Heart left ventricle (tissue), 16 donors: Measurements from ENCODE around the gene FSTL3. TPM values are rescaled to one million over a fixed set of nuclear protein-coding genes. Genes with fewer than 3 reads are reported as not detected.
"Not testable (repeated sequence)": the region's sequence is repeated elsewhere in the genome, so short reads cannot be mapped to it uniquely, and the experiment has no call there.

ENCODE experiments used
- ATAC-seq, 4 donors: fragments of 200-7000 bp; cut with Tn5 transposase; one replicate each; pipeline ENCODE4 v1.9.1; 2020 to 2022; ENCODE audit warnings: moderate library complexity in 4 of 4, mild to moderate bottlenecking in 3 of 4, moderate number of reproducible peaks in 1 of 4
- DNase-seq, 5 donors: peaks; one replicate each; pipeline ENCODE4 v3.0.0-alpha.2; 2020
- H3K27ac ChIP-seq, 12 donors: fragments of 200-600 bp; sonication (generic) in 4 of 12; one replicate each; pipeline versions ENCODE4 v1.5.0 to v1.8.0; 2016 to 2022; ENCODE audit warnings: mild to moderate bottlenecking in 2 of 12
- H3K27me3 ChIP-seq, 9 donors: fragments of 200-600 bp; sonication (generic) in 2 of 9; one replicate each; pipeline versions ENCODE4 v1.5.1 to v1.8.0; 2016 to 2022; ENCODE audit warnings: mild to moderate bottlenecking in 3 of 9
- H3K36me3 ChIP-seq, 9 donors: fragments of 200-600 bp; sonication (generic) in 2 of 9; one replicate each; pipeline versions ENCODE4 v1.5.0 to v1.8.0; 2018 to 2022; ENCODE audit warnings: mild to moderate bottlenecking in 2 of 9
- H3K4me1 ChIP-seq, 12 donors: fragments of 200-600 bp; sonication (generic) in 4 of 12; one replicate each; pipeline versions ENCODE4 v1.5.0 to v1.8.0; 2016 to 2022; ENCODE audit warnings: mild to moderate bottlenecking in 3 of 12
- H3K4me3 ChIP-seq, 12 donors: fragments of 200-600 bp; sonication (generic) in 4 of 12; one replicate each; pipeline versions ENCODE4 v1.5.0 to v1.8.0; 2017 to 2022; ENCODE audit warnings: mild to moderate bottlenecking in 9 of 12, moderate library complexity in 4 of 12
- H3K9me3 ChIP-seq, 12 donors: fragments of 200-600 bp; sonication (generic) in 4 of 12; one replicate each; pipeline versions ENCODE4 v1.5.0 to v1.8.0; 2016 to 2022; ENCODE audit warnings: mild to moderate bottlenecking in 1 of 12
- CTCF ChIP-seq, 12 donors: fragments of 200-600 bp; sonication (generic) in 4 of 12; IDR thresholded peaks; one replicate each; pipeline versions ENCODE4 v1.5.0 to v1.8.0; 2018 to 2022; ENCODE audit warnings: antibody characterized with exemption in 12 of 12, mild to moderate bottlenecking in 5 of 12
- POLR2A ChIP-seq, 2 donors: fragments of 450-650 bp; IDR thresholded peaks; one replicate each; pipeline ENCODE4 v1.6.1; 2017; ENCODE audit warnings: antibody characterized with exemption in 2 of 2, mild to moderate bottlenecking in 2 of 2, moderate library complexity in 2 of 2
- WGBS, 4 donors: extraction: QIAGEN DNeasy Blood & Tissue Kit in 2 of 4; methylation state at CpG; one replicate each; pipeline versions ENCODE4 v1.1.5 to v1.1.7; 2013 to 2018; 5-methylcytosine and 5-hydroxymethylcytosine counted together
- intact Hi-C, 10 donors: fragments of 100-400 bp; cut with DNase I; formaldehyde crosslinking; loops; one replicate each; pipeline versions ENCODE4 v1.11.1 to v1.14.2; 2022
- polyA plus RNA-seq, 2 donors: library from polyadenylated mRNA; stranded (reverse); fragments of 200-250 nt; gene quantifications; one replicate each; pipeline ENCODE4 v1.2.3, GENCODE V29; 2013
- total RNA-seq, 9 donors: library from RNA; depleted of rRNA in 2 of 9; stranded (reverse); fragments of >200 nt in 2 of 9; fragmentation: NEBNext Ultra II Directional in 3 of 9; extraction: Animal tissue kit (Norgen Biotek cat#: 25700) in 3 of 9; gene quantifications; one replicate each; pipeline versions ENCODE4 v1.1.0 to v1.2.4, GENCODE V29; 2016 to 2023
- donor health status: ischemic (EF 13 %, LVEDD 7.1; RV severe dilation, severe dysfunction).
- donor health status: healthy with polysubstance abuse.
- donor health status: DM: no; HTN: yes; CAD: no.
- donor health status: DM: no; HTN: no; CAD: no.
- donor health status: ischemic (EF 25% LVEDD 6.9; RV normal size, moderate dysfunction).
- donor health status: ischemic (EF 25% LVEDD 5.7; RV mildly dilated, moderate dysfunction).
- donor health status: healthy.
- donor health status: DM: yes; HTN: yes; CAD: no.
- donor health status: ischemic (EF 35%, LVEDD 5.7; RV mildly dilated, moderate dysfunction).
- donor health status: nonischemic (EF 11% LVEDD 7.7; RV severe dilation, severe dysfunction).
- donor health status: DM: yes; HTN: yes; CAD: no.
- donor health status: PGD.
- donor health status: ischemic (EF 29% LVEDD 5.4; RV normal size, mild dysfunction).
- donor health status: nonischemic (EF 23%, LVEDD 6.1; RV moderate dilation, normal function).

The FSTL3 gene
- total and polyA plus RNA-seq, 11 donors, result 41.7 to 376 (median 119) TPM

DNA sequence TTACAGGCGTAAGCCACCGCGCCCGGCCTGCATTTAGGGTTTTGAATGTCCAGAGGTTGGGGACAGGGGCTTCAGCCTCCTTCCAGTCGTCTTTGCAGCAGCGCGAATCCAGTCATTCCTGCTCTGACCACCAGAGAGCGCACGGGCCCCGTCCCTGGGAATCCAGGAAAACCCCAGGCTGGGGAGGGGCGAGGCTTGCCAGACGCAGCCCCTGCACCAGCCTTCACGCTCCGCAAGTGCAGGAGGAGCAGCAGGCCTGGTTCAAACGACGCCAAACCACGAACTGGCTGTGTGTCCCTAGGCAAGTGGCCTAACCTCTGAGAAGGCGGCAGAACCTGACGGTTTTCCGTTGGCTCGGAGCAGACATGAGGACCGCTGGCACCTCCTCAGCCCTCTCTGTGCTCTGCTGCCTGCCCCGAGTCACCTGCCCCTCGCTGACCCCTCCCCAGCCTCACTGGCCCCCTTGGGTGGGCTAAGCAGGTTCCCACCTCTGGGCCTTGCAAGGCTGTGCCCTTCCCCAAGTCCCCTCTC lies 11.2 kb upstream of the FSTL3 start:
- peak overlapping the region in 2 of 12 donors; percentile 6 to 35 for H3K27ac ChIP-seq
- TF ChIP-seq CTCF (IDR thresholded peaks at IDR 0.05) (peak; percentile 85 to 98 (median 94)), POLR2A (IDR thresholded peaks at IDR 0.05) (peak in 1 of 2 donors; percentile 29)
- DNase-seq (peak; percentile 79 to 90 (median 81)), ATAC-seq (peak; percentile 8 to 56 (median 38))
- H3K4me1 ChIP-seq, result peaks cover 11 to 50% (median 38%) of the 10 kb centered on the region in 12 donors
- no peaks in the 10 kb centered on the region for H3K36me3 ChIP-seq
- intact Hi-C loops, result loop anchor here in 9 of 10 donors (1.0 to 5.0 kb wide), 7 partner anchors 15 to 247 kb away; partner anchors contain the start of genes PALM (in 1 of the 9) and R3HDM4 (in 1 of the 9)
- H3K4me3 ChIP-seq, result peak overlapping the region in 9 of 12 donors; percentile 17 to 44 (median 28)
- WGBS, 4 donors, result 4 to 17% (median 8%) methylated on average over 7 to 24 of the region's 24 CpGs
- H3K9me3 ChIP-seq, result peaks cover 0 to 6% (median 0%) of the 10 kb centered on the region in 12 donors
- no peaks in the 10 kb centered on the region for H3K27me3 ChIP-seq

DNA sequence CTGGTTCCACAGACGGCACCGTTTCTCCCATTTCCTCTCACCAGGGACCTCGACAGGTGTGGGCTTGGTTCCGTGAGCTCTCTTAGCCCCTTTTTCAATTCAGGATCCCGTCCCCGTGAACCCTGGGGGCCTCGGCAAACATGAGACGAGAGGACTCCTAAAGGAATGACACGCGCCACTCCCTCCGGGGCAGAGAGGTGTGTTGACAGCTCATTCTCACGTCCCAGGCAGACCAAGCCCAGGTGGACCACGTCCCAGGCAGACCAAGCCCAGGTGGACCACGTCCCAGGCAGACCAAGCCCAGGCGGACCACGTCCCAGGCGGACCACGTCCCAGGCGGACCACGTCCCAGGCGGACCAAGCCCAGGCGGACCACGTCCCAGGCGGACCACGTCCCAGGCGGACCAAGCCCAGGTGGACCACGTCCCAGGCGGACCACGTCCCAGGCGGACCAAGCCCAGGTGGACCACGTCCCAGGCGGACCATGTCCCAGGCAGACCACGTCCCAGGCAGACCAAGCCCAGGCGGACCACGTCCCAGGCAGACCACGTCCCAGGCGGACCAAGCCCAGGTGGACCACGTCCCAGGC lies 9.1 kb upstream of the FSTL3 start:
- intact Hi-C loops, H3K27ac ChIP-seq: not testable (repeated sequence)
- peaks cover under 1 to 32% (median 17%) of the 10 kb centered on the region in 12 donors for H3K4me1 ChIP-seq

GRCh38 chr19:668675-669434 lies 7.3 kb upstream of the FSTL3 start:
- DNase-seq, ATAC-seq, H3K9me3 ChIP-seq, H3K4me3 ChIP-seq, H3K27ac ChIP-seq, intact Hi-C loops, H3K27me3 ChIP-seq, H3K36me3 ChIP-seq: not testable (repeated sequence)
- WGBS, 4 donors, result 53 to 63% (median 60%) methylated on average over 12 of the region's 12 CpGs
- H3K4me1 ChIP-seq, result peaks cover 0 to 26% (median 9%) of the 10 kb centered on the region in 12 donors

More for the DNA sequence above, 9.1 kb upstream of the FSTL3 start:
- H3K27me3 ChIP-seq, H3K4me3 ChIP-seq, H3K36me3 ChIP-seq, H3K9me3 ChIP-seq, ATAC-seq: not testable (repeated sequence)
- 85 to 93% (median 87%) methylated on average over 20 to 38 of the region's 38 CpGs for WGBS, 4 donors
- DNase-seq, result peak in 1 of 5 donors; percentile 50

GRCh38 chr19:670609-671075 lies 5.5 kb upstream of the FSTL3 start:
- intact Hi-C loops, result no loop called here
- no peak overlapping the region for H3K4me3 ChIP-seq
- peaks cover 0 to 6% (median 0%) of the 10 kb centered on the region in 12 donors for H3K9me3 ChIP-seq
- H3K27ac ChIP-seq, result no peak overlapping the region
- DNase-seq, result no peak
- peaks cover 0 to 10% (median 0%) of the 10 kb centered on the region in 9 donors for H3K27me3 ChIP-seq
- 77 to 83% (median 81%) methylated on average over 5 to 9 of the region's 9 CpGs for WGBS, 4 donors
- TF ChIP-seq POLR2A (IDR thresholded peaks at IDR 0.05), result no peak
- peak in 1 of 12 donors; percentile 5 for TF ChIP-seq CTCF (IDR thresholded peaks at IDR 0.05)
- H3K4me1 ChIP-seq, result peaks cover 0 to 16% (median 6%) of the 10 kb centered on the region in 12 donors
- H3K36me3 ChIP-seq, result no peaks in the 10 kb centered on the region
- no peak for ATAC-seq
